Smooth muscle cell (in vitro differentiated cells): Measurements from ENCODE around the gene OR7D4. TPM values are rescaled to one million over a fixed set of nuclear protein-coding genes. Genes with fewer than 3 reads are reported as not detected.
A peak's percentile ranks its signal among the peaks of the same experiment; 100 is the strongest.
"Not testable (repeated sequence)": the region's sequence is repeated elsewhere in the genome, so short reads cannot be mapped to it uniquely, and the experiment has no call there.

Experiments used
- DNase-seq: peaks from one replicate; lab custom pipeline; 2025; ENCODE audit not compliant: unreplicated experiment; lab: John Stamatoyannopoulos, UW
- H2AFZ ChIP-seq: fragments of 200-600 bp; sonication (generic); 2 replicates; pipeline ENCODE4 v1.6.0; 2016; ENCODE audit warnings: antibody characterized with exemption, low read depth, mild to moderate bottlenecking
- H3F3A ChIP-seq: fragments of 200-600 bp; sonication (generic); 2 replicates; pipeline ENCODE4 v1.6.0; 2017; ENCODE audit warnings: antibody characterized with exemption, low read depth
- H3K27ac ChIP-seq: fragments of 200-600 bp; sonication (generic); 2 replicates; pipeline ENCODE4 v1.5.1; 2016; ENCODE audit warnings: low read depth, mild to moderate bottlenecking
- H3K27me3 ChIP-seq: fragments of 200-600 bp; sonication (generic); 2 replicates; pipeline ENCODE4 v1.6.1; 2016; ENCODE audit warnings: low read depth, mild to moderate bottlenecking
- H3K36me3 ChIP-seq: fragments of 200-600 bp; sonication (generic); 2 replicates; pipeline ENCODE4 v1.5.1; 2016; ENCODE audit warnings: low read depth
- H3K4me1 ChIP-seq: fragments of 200-600 bp; sonication (generic); 2 replicates; pipeline ENCODE4 v1.5.1; 2016; ENCODE audit warnings: low read depth
- H3K4me2 ChIP-seq: fragments of 200-600 bp; sonication (generic); 2 replicates; pipeline ENCODE4 v1.6.0; 2016; ENCODE audit warnings: mild to moderate bottlenecking
- H3K4me3 ChIP-seq: fragments of 200-600 bp; sonication (generic); 2 replicates; pipeline ENCODE4 v1.5.1; 2016; ENCODE audit warnings: mild to moderate bottlenecking
- H3K79me2 ChIP-seq: fragments of 200-600 bp; sonication (generic); 2 replicates; pipeline ENCODE4 v1.6.0; 2016; ENCODE audit warnings: low read depth, mild to moderate bottlenecking
- H3K9ac ChIP-seq: fragments of 200-600 bp; sonication (generic); 2 replicates; pipeline ENCODE4 v1.6.0; 2016; ENCODE audit warnings: low read depth
- H3K9me3 ChIP-seq: fragments of 200-600 bp; sonication (generic); replicated peaks from 2 replicates; pipeline ENCODE4 v1.5.1; 2016; ENCODE audit warnings: low read depth
- H4K20me1 ChIP-seq: fragments of 200-600 bp; sonication (generic); 2 replicates; pipeline ENCODE4 v1.6.0; 2016; ENCODE audit warnings: low read depth
- WGBS: methylation state at CpG from one replicate; pipeline ENCODE4 v1.1.7; 2016; ENCODE audit warnings: low lambda C conversion rate; 5-methylcytosine and 5-hydroxymethylcytosine counted together
- polyA plus RNA-seq: library from polyadenylated mRNA; unstranded; fragments of >200 nt; fragmentation: Nextera tagmentation; extraction: Ambion mirVana; gene quantifications from 2 replicates; pipeline ENCODE4 v1.2.1, GENCODE V29; 2016
- total RNA-seq: library from RNA; depleted of rRNA; stranded (reverse); fragments of >200 nt; gene quantifications from 2 replicates; pipeline ENCODE4 v1.2.3, GENCODE V29; 2014
- TF ChIP-seq, protein P1 (sequence below): fragments of 200-600 bp; sonication (generic); IDR thresholded peaks from 2 replicates; pipeline ENCODE4 v1.5.1; 2017; ENCODE audit warnings: borderline replicate concordance, mild to moderate bottlenecking, antibody characterized with exemption; ENCODE audit not compliant: insufficient read depth, poor library complexity, severe bottlenecking

The OR7D4 gene
- total and polyA plus RNA-seq, 2 experiments from 2014 or later: not detected

DNA sequence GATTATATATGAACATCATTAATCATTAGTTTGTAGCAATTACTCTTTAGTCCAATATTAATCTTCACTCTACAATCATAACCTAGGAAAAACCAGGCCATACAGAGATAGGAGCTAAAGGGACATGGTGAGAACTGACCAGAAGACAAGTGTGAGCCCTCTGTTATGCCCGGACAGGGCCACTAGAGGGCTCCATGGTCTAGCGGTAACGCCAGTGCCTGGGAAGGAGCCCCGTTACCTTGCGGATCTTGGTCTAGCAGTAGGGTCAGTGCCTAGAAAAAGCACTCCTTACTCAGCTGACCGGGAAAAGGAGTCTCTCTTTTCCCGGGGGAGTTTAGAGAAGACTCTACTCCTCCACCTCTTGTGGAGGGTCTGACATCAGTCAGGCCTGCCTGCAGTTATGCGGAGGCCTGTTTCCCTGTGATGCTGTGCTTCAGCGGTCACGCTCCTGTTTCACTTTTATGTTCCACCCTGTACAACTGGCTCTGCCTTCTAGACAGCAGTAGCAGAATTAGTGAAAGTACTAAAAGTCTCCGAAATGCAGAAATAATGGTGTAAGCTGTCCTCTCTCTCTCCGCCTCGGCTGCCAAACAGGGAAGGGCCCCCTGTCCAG is 13.8 kb downstream of the OR7D4 start:
- Histone ChIP-seq H3F3A (no peaks in the 10 kb centered on the region), H3K9me3 (no peaks in the 10 kb centered on the region), H2AFZ (peak overlapping the region; percentile 84), H3K4me2 (peak overlapping the region; percentile 81), H4K20me1 (no peaks in the 10 kb centered on the region), H3K27ac (no peak overlapping the region), H3K27me3 (no peaks in the 10 kb centered on the region), H3K36me3 (no peaks in the 10 kb centered on the region), H3K79me2 (no peaks in the 10 kb centered on the region), H3K4me3 (peak overlapping the region; percentile 28), H3K9ac (no peak overlapping the region), H3K4me1 (no peaks in the 10 kb centered on the region)
- TF ChIP-seq, protein P1, sequence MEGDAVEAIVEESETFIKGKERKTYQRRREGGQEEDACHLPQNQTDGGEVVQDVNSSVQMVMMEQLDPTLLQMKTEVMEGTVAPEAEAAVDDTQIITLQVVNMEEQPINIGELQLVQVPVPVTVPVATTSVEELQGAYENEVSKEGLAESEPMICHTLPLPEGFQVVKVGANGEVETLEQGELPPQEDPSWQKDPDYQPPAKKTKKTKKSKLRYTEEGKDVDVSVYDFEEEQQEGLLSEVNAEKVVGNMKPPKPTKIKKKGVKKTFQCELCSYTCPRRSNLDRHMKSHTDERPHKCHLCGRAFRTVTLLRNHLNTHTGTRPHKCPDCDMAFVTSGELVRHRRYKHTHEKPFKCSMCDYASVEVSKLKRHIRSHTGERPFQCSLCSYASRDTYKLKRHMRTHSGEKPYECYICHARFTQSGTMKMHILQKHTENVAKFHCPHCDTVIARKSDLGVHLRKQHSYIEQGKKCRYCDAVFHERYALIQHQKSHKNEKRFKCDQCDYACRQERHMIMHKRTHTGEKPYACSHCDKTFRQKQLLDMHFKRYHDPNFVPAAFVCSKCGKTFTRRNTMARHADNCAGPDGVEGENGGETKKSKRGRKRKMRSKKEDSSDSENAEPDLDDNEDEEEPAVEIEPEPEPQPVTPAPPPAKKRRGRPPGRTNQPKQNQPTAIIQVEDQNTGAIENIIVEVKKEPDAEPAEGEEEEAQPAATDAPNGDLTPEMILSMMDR: peak; percentile 81
- WGBS: 44% methylated on average over 13 of the region's 13 CpGs
- peak; percentile 3 for DNase-seq

DNA sequence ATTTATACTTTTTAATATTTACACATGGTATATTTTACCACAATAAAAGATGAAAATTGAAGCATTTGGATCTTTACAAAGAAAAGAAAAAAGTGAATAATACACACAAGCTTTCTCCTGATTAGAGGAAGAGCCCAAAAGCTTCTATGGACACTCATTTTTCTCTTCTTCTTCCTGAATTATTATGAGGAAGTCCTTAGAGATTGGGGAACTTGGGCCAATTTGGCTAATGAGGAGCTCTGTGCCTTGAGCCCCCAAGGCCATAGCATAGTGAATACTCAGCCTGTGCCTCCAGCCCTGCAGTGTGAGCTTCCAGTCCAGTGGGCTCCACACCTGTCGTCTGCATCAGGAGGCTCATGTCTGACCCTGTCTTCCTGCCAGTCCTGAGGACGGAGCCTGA is 21.3 kb downstream of the OR7D4 start:
- H3K36me3 ChIP-seq, H3K79me2 ChIP-seq, H3K27ac ChIP-seq, H4K20me1 ChIP-seq, H2AFZ ChIP-seq, H3K27me3 ChIP-seq, DNase-seq, H3K4me3 ChIP-seq, H3K4me1 ChIP-seq, H3K9me3 ChIP-seq, H3K4me2 ChIP-seq, H3K9ac ChIP-seq, H3F3A ChIP-seq: not testable (repeated sequence)
- WGBS: 64% methylated on average over 2 of the region's 2 CpGs

DNA sequence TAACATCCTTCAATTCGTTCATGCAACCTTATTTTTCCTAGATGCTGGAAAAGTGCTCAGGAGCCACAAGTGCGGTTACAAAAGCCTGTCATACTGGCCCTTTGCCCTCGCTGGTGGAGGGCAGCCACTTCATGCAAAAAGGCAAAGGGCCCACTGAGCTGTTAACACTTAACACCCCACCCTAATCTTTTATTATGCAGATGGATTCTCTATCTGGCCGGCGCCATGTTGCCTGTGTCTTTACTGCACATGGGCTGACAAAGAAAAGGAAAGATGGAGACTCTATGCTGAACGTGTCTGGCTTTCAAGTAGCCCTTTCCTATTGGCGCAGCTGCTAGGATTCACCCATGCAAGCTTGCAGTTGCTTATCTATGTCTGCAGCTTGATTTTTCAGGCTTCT is 29.9 kb downstream of the OR7D4 start:
- DNase-seq: no peak
- WGBS: 51% methylated on average over 7 of the region's 7 CpGs

DNA sequence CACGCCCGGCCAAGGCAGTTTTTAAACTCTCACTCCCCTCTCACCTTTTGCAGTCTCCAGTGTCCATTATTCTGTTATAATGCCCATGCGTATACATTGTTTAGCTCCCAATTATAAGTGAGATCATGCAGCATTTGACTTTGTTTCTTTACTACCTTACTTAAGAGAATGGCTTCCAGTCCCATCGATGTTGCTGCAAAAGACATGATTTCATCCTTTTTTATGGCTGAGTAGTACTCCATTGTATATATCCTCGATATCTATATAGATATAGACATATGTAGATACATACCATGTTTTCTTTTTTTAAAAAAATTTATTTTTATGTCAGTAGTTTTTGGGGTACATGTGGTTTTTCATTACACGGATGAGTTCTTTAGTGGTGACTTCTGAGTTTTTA is 32.2 kb downstream of the OR7D4 start:
- H3K9ac ChIP-seq: no peak overlapping the region
- no peak overlapping the region for H3K4me2 ChIP-seq
- TF ChIP-seq, protein P1: no peak
- no peaks in the 10 kb centered on the region for H3F3A ChIP-seq
- no peak overlapping the region for H3K4me3 ChIP-seq
- 77% methylated on average over 6 of the region's 6 CpGs for WGBS
- no peaks in the 10 kb centered on the region for H3K36me3 ChIP-seq
- no peaks in the 10 kb centered on the region for H3K9me3 ChIP-seq
- no peaks in the 10 kb centered on the region for H3K79me2 ChIP-seq
- no peaks in the 10 kb centered on the region for H3K4me1 ChIP-seq
- no peaks in the 10 kb centered on the region for H3K27me3 ChIP-seq
- H3K27ac ChIP-seq: no peak overlapping the region
- no peak overlapping the region for H2AFZ ChIP-seq
- H4K20me1 ChIP-seq: no peaks in the 10 kb centered on the region
- DNase-seq: no peak

More for the DNA sequence above, 29.9 kb downstream of the OR7D4 start:
- TF ChIP-seq, protein P1: no peak
- no peaks in the 10 kb centered on the region for H3K36me3 ChIP-seq
- H4K20me1 ChIP-seq: no peaks in the 10 kb centered on the region
- H3F3A ChIP-seq: no peaks in the 10 kb centered on the region
- no peak overlapping the region for H2AFZ ChIP-seq
- H3K79me2 ChIP-seq: no peaks in the 10 kb centered on the region
- H3K4me1 ChIP-seq: no peaks in the 10 kb centered on the region
- no peak overlapping the region for H3K27ac ChIP-seq
- no peak overlapping the region for H3K4me3 ChIP-seq
- no peaks in the 10 kb centered on the region for H3K9me3 ChIP-seq
- H3K9ac ChIP-seq: no peak overlapping the region
- no peaks in the 10 kb centered on the region for H3K27me3 ChIP-seq
- no peak overlapping the region for H3K4me2 ChIP-seq
